Mammary epithelial cell (primary cell): ENCODE measurements around the gene EIF1AD.

Experiments used
- EZH2 ChIP-seq: IDR thresholded peaks from 2 replicates; pipeline ENCODE4 v1.6.1; 2012; ENCODE audit warnings: low read length, inconsistent platforms, borderline replicate concordance
- TF ChIP-seq, protein P1 (sequence below), 2 donors: IDR thresholded peaks in 1 of 2; conservative IDR thresholded peaks in 1 of 2; 2 replicates each; pipeline ENCODE4 v1.5.1; 2011 to 2012; ENCODE audit warnings: inconsistent platforms in 2 of 2, low read length in 2 of 2, mild to moderate bottlenecking in 2 of 2, control low read depth in 1 of 2, low read depth in 1 of 2; ENCODE audit not compliant: insufficient read depth in 1 of 2; ENCODE audit errors: extremely low read depth in 1 of 2

DNA sequence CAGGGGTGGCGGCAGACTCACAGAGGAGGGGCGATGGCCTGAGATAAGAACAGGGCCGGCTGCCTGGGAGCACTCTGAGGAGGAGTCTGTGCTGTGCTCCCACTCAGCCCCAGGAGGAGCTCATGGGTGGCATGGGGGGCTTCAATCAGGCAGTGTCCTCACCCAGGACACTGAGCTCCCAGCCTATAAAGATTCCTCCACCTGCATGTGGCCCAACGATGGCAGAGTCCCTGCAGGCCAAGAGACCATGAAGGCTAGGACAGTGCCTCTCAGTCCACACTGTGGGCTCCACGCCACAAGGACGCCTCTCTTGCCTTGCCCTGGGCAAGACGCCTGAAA is 11.8 kb upstream of the EIF1AD start:
- TF ChIP-seq, protein P1, sequence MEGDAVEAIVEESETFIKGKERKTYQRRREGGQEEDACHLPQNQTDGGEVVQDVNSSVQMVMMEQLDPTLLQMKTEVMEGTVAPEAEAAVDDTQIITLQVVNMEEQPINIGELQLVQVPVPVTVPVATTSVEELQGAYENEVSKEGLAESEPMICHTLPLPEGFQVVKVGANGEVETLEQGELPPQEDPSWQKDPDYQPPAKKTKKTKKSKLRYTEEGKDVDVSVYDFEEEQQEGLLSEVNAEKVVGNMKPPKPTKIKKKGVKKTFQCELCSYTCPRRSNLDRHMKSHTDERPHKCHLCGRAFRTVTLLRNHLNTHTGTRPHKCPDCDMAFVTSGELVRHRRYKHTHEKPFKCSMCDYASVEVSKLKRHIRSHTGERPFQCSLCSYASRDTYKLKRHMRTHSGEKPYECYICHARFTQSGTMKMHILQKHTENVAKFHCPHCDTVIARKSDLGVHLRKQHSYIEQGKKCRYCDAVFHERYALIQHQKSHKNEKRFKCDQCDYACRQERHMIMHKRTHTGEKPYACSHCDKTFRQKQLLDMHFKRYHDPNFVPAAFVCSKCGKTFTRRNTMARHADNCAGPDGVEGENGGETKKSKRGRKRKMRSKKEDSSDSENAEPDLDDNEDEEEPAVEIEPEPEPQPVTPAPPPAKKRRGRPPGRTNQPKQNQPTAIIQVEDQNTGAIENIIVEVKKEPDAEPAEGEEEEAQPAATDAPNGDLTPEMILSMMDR (conservative IDR thresholded peaks at IDR 0.05 in 1 of 2, IDR thresholded peaks at IDR 0.05 in 1 of 2; ENCODE audit: extremely low read depth in 1 of 2, insufficient read depth in 1 of 2, low read depth in 1 of 2, low read length in 2 of 2): no peak
- no peak for TF ChIP-seq EZH2
